Colon (tissue), 2 donors: ENCODE results near the gene C18orf54.
"Not testable (repeated sequence)": the region's sequence is repeated elsewhere in the genome, so short reads cannot be mapped to it uniquely, and the experiment has no call there.

Experiments used
- FAIRE-seq: peaks from 2 replicates; lab custom pipeline; 2012; peaks lifted over from hg19 to GRCh38; lab: Jason Lieb, UNC
- donor health status: control.
- donor health status: control.

The C18orf54 gene

GRCh38 chr18:54357660-54358494 lies at the start of gene C18orf54, which contains the start of gene STARD6:
Gene C18orf54, plus strand, starts transcription at chr18:54357906. Its CDS starts 2,667 bp downstream, at chr18:54360573.
Gene STARD6, minus strand, starts transcription at chr18:54357858. Its CDS starts 3,285 bp downstream, at chr18:54354573.
- FAIRE-seq, result no peak

DNA sequence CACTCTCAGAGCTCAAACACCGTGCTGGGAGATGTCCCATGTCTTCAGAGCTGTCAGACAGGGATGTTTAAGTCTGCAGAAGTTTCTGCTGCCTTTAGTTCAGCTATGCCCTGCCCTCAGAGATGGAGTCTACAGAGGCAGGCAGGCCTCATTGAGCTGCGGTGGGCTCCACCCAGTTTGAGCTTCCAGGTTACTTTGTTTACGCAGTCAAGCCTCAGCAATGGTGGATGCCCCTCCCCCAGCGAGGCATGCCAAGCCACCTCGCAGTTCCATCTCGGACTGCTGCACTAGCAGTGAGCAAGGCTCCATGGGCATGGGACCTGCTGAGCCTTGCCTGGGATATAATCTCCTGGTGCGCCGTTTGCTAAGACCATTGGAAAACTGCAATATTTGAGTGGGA lies 48.1 kb upstream of the C18orf54 start:
- FAIRE-seq, result not testable (repeated sequence)

DNA sequence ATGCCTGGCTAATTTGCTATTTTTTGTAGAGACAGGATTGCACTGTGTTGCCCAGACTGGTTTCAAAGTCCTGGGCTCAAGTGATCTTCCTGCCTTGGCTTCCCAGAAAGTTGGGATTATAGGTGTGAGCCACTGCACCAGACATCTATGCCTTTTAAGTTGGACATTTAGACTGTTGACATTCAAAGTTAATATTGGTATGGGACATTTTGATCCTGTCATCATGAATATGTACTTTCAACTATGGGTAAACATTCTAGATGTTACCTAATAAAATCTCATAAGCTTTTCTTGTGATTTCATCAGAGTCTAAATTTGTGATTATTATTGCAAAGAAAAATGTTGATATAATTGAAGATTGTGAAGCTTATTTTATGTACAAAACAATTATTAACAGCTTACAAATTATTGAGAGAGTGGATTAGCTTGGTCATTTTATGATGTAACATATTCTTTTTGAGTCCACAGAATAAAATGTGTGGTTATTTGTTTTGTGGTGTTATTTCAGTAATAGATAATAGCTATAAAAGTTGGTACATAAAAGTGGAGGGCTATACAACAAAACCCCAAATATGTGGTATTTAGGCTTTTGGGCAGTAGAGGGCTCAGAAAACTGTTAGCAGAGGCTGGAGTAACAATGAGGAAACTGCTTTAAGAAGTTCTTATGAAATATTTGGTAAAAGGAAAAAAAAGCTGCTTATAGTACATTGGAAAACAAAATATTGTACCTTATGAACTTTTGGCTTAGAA lies 41.5 kb upstream of the C18orf54 start:
- FAIRE-seq, result peak; percentile 45

- FAIRE-seq, result no peak
Measured at GRCh38 chr18:54323561-54323960, 34.1 kb upstream of the C18orf54 start.

DNA sequence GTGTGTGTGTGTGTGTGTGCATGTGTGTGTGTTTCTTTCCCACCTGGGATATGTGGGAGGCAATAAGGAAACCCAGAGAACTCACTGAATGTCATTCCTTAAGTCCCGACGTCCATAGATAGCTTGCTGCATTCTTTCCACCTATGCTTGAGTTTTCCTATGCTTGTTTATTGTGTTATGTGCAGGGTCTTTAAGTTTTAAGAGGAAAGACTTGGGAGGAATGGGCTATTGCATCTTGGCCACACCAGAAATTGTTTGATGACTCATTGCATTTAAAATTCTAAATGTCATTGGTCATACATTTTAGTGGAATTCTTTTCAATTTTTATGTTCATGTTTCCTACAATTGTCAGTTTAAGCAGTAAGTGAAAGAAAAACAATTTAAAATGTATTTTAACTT lies 33.7 kb upstream of the C18orf54 start:
- no peak for FAIRE-seq

GRCh38 chr18:54327818-54328217 lies 29.9 kb upstream of the C18orf54 start:
- no peak for FAIRE-seq

- no peak for FAIRE-seq
Measured at GRCh38 chr18:54329787-54330186, 27.9 kb upstream of the C18orf54 start.

DNA sequence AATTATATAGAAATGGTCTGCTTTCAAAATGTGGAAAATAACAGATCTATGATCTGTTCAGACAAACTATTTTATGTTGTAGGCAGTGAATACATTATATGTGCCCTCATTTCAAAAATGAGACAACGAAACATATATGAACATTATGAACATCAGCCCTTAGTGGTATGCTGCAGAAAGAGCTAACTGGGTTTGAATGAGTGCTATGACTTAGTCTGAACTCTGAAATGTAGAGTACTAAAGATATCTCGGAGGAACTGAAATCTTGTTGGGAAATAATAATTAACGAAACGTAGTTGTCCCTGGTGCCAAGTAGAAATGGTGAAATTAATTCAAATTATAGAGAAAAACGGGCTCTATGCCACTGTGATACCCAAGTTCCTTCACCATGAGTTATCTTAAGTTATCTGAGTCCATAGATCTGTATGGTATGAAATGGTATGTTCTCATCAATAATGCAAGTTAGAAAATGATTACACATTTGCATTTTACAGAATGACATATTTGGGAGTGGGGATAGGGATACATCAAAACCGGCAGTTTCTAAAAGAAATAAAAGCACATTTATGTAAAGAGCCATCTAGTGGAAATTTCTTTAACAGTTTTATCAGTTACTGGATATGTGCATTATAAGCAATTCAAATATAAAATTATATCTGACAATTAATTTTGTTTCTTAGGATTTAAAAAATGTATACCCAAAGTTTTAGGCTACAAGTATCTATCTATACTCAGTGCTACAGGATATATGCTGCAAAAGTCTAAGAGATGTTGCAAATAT lies 26.7 kb upstream of the C18orf54 start:
- no peak for FAIRE-seq

DNA sequence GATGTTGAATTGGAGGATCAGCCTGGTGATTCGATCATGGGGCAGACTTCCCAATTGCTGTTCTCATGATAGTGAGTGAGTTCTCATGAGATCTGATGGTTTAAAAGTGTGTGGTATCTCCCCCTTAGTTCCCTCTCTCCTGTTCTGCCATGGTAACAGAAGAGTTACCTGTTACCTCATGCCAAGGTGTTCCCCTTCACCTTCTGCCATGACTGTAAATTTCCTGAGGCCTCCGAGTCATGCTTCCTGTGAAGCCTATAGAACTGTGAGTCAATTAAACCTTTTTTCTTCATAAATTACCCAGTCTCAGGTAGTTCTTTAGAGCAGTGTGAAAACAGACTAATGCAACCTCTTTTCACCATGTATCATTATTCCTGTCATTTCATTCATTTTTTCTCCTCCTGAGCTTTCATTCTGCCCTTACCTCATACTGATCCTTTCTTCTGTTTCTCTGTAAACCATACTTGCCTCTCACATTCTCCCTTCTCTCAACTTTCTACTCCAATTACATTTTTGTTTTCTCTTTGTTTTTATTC lies 22.0 kb upstream of the C18orf54 start:
- no peak for FAIRE-seq

DNA sequence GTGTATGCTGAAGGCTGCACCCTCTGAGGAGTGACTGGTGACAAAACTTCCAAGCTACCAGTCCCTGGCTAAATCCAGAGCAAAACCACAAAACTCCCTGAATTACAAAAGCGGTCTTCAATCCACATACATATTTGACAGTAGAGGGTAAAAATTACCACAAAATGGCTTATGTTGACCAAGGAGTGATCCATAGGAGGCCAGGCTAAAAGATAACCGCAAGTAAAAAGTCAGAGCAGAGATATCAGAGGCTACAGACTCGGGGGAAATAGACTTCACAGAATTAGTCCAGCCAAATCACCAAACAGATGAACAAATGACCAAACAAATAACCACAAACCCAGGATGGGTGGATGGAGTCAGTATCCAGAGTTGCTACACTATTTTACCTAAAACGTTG lies 19.5 kb upstream of the C18orf54 start:
- FAIRE-seq, result no peak

- no peak for FAIRE-seq
Measured at GRCh38 chr18:54351186-54351585, 6.5 kb upstream of the C18orf54 start.

GRCh38 chr18:54357082-54357659 lies 535 bp upstream of the C18orf54 start:
- FAIRE-seq, result no peak

- no peak for FAIRE-seq
Measured at GRCh38 chr18:54358495-54359040, 862 bp downstream of the C18orf54 start.

DNA sequence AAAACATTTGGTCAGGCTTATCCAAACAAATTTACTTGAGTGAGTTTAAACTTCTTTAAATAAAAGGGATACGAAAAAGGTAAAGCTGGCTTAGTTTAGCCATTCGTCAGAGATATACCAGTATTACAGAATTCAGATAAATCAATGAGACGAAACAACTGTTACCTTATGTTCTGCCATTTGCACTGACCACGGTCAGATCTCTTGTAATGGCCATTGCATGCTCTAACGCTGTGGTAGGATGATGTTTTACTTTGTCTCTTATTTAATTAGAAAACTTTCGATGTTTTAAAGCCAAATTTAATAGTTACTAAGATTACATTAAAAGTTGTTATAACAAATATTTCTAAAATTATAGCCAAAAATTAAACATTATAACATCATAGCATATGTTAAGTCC lies 1.5 kb downstream of the C18orf54 start:
- FAIRE-seq, result peak; percentile 18

- FAIRE-seq, result no peak
Measured at GRCh38 chr18:54360406-54360805, 2.7 kb downstream of the C18orf54 start.

DNA sequence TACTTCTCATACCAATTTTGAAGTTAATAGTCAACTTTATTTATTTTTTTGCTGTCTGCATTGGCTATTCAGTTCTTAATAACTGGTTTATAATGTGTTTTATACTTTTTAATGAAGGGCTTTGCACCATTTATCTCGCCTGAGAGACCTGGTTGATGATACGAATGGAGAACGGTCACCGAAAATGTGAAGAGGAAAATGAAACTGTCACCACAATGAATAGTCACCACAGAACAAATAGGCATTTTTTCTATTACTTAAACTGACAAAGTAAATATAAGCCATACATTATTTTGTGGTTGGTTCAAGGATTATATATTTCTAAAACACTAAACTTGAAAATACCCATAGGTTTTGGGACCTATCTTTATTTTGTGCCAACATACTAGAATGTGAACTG lies 20.4 kb downstream of the C18orf54 start:
- FAIRE-seq, result no peak

DNA sequence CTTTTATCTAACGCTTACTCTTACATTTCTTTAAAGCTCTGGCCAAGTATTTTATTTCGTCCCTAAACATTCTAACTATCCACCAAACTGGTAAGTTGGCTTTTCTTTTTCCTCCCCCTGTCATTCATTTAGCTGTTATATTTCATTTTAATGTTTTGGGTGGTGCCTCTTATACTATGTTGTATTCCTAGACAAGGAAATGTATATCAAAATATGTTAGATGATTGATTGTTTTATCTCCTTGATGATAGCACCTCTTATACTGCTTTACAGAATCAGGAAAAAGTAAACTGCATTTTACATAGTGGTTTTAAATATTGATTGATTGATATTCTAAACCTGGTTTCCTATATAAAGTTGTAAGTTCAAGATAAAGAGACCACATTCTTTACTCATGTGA lies 23.9 kb downstream of the C18orf54 start:
- FAIRE-seq, result peak; percentile 78

GRCh38 chr18:54382076-54382475 lies 24.4 kb downstream of the C18orf54 start:
- FAIRE-seq, result no peak

DNA sequence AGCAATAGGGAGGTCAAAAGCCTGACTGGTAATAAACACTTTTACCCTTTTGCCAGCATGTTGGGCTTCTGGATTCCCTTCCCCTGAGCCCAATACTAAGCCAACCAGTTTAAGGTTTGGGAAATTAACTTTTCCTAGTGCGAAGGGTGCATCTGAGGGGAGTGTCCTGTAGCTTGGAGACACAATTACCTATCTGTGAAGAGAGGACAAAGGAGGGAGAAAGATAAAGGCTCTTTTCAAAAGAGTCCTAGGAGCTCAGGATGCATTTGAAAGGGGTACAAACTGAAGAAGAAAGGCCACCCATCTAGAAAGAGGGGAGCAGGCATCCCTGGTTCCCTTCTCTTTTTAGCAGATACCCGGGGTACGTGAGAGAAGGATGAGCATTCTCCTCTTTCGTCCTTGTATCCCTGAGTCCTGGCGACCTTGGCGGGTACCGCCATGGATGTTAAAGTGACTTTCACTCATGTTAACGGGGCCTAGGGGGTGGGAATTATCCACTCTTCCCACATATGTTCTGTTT lies 25.1 kb downstream of the C18orf54 start:
- FAIRE-seq, result no peak

DNA sequence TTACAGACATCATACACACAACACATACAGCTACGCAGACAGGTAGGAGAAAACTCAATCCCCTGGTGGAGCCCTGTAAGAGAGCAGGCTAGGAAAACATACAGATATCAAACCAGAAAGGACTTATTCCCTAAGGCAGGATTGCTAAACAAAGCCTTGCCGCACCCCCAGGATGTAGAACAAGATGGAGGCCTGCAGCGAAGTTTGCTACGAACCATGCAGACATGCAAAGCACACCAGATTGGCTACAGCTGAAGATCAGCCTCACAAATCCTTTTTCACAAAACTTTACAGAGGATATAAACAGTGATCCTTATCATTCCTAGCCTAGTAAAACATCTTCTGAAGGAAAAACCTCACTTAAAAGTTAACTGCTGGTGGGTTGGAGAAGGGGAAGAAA lies 28.3 kb downstream of the C18orf54 start:
- no peak for FAIRE-seq

DNA sequence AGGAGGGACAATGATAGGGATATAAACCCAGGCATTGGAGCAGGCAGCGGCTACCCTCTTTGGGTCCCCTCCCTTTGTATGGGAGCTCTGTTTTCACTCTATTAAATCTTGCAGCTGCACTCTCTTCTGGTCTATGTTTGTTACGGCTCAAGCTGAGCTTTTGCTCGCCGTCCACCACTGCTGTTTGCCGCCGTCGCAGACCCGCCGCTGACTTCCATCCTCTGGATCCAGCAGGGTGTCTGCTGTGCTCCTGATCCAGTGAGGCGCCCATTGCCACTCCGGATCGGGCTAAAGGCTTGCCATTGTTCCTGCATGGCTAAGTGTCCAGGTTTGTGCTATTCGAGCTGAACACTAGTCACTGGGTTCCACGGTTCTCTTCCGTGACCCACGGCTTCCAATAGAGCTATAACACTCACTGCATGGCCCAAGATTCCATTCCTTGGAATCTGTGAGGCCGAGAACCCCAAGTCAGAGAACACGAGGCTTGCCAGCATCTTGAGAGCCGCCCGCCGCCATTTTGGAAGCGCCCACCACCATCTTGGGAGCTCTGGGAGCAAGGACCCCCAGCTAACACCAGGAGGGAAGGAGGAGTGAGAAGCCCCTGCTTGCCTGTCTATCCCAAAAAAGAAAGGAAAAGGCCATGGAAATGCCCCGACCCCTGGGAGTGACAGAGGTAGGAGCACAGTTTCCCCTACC lies 29.2 kb downstream of the C18orf54 start:
- not testable (repeated sequence) for FAIRE-seq
